Ectodermal cell (in vitro differentiated cells): ENCODE data around the gene SPON1.
"Not testable (repeated sequence)": the region's sequence is repeated elsewhere in the genome, so short reads cannot be mapped to it uniquely, and the experiment has no call there.

Experiments
- H3K27ac ChIP-seq: 2 replicates; pipeline ENCODE4 v1.7.0; 2013; ENCODE audit warnings: mild to moderate bottlenecking, low read depth, low read length; ENCODE audit not compliant: insufficient read depth, poor library complexity, severe bottlenecking
- H3K27me3 ChIP-seq: 2 replicates; pipeline ENCODE4 v1.7.0; 2013; ENCODE audit warnings: mild to moderate bottlenecking, low read length; ENCODE audit not compliant: insufficient read depth, control insufficient read depth, poor library complexity, severe bottlenecking
- H3K36me3 ChIP-seq: one replicate; pipeline ENCODE4 v1.7.0; 2013; ENCODE audit warnings: low read length; ENCODE audit not compliant: control insufficient read depth, insufficient read depth
- H3K4me1 ChIP-seq: one replicate; pipeline ENCODE4 v1.7.0; 2013; ENCODE audit warnings: low read length; ENCODE audit not compliant: control insufficient read depth, insufficient read depth
- H3K4me3 ChIP-seq: 2 replicates; pipeline ENCODE4 v1.7.0; 2013; ENCODE audit warnings: low read depth, low read length, control low read depth; ENCODE audit not compliant: insufficient read depth
- H3K9me3 ChIP-seq: 2 replicates; pipeline ENCODE4 v1.7.0; 2013; ENCODE audit warnings: mild to moderate bottlenecking, low read length, moderate library complexity; ENCODE audit not compliant: control insufficient read depth
- WGBS, 2 experiments: methylation state at CpG; one replicate each; pipeline ENCODE4 v1.1.7; 2013; ENCODE audit warnings: missing lambda C conversion rate in 2 of 2; 5-methylcytosine and 5-hydroxymethylcytosine counted together

The SPON1 gene

GRCh38 chr11:14270690-14271542 is 308.4 kb downstream of the SPON1 start:
- no peak overlapping the region for H3K4me3 ChIP-seq
- no peaks in the 10 kb centered on the region for H3K36me3 ChIP-seq
- no peaks in the 10 kb centered on the region for H3K9me3 ChIP-seq
- no peaks in the 10 kb centered on the region for H3K27me3 ChIP-seq
- no peaks in the 10 kb centered on the region for H3K4me1 ChIP-seq
- 76% methylated on average over 6 of the region's 6 CpGs for WGBS, 2 experiments
- H3K27ac ChIP-seq: no peak overlapping the region

GRCh38 chr11:14273895-14274294 is 311.4 kb downstream of the SPON1 start:
- Histone ChIP-seq H3K27me3 (no peaks in the 10 kb centered on the region), H3K9me3 (no peaks in the 10 kb centered on the region), H3K36me3 (no peaks in the 10 kb centered on the region), H3K27ac (no peak overlapping the region), H3K4me1 (no peaks in the 10 kb centered on the region), H3K4me3 (no peak overlapping the region)
- 94 to 97% methylated on average over 2 of the region's 2 CpGs for WGBS, 2 experiments

- no peaks in the 10 kb centered on the region for H3K36me3 ChIP-seq
- no peaks in the 10 kb centered on the region for H3K9me3 ChIP-seq
- no peak overlapping the region for H3K27ac ChIP-seq
Measured at GRCh38 chr11:14275076-14275475, 312.6 kb downstream of the SPON1 start.

GRCh38 chr11:14278869-14279268 is 316.3 kb downstream of the SPON1 start:
- not testable (repeated sequence) for H3K4me3 ChIP-seq, H3K4me1 ChIP-seq, H3K27me3 ChIP-seq, H3K9me3 ChIP-seq, H3K27ac ChIP-seq, H3K36me3 ChIP-seq
- WGBS, 2 experiments: 97% methylated on average over 1 of the region's 1 CpG

More at GRCh38 chr11:14275076-14275475, 312.6 kb downstream of the SPON1 start:
- Histone ChIP-seq H3K4me3 (no peak overlapping the region), H3K27me3 (no peaks in the 10 kb centered on the region), H3K4me1 (no peaks in the 10 kb centered on the region)

DNA sequence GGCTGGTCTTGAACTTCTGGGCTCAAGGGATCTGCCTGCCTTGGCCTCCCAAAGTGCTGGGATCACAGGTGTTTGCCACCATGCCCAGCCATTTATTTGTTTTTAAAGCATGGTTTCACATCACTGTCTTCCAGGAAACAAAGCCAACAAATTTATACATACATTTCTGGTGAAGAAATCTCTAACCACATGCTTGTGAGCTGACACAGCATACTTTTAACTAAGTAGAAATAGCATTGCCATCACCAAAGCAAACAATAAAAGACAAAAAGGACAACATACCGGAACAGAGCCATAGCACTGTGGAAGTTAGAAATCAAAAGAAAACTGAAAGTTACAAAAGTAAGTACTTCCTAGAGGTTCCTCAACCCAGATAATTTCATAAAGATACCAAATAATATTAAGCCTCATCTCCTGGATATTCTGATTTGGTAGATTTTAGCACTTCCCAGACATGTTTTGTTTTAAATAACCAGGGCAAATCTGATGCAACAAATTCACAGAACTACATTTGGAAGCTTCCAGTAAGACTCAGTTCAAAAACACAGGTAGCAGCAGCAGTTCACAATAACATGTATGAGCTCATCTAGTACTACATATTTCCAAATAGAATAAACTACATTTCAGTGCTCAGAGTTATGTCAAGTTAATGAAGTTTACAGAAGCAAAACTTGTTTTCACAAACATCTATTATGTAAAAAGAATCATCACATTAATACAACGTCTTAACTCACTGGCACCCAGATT is 325.8 kb downstream of the SPON1 start:
- Histone ChIP-seq H3K4me1 (no peaks in the 10 kb centered on the region), H3K4me3 (no peak overlapping the region), H3K27me3 (no peaks in the 10 kb centered on the region), H3K36me3 (peaks cover 3% of the 10 kb centered on the region), H3K9me3 (no peaks in the 10 kb centered on the region), H3K27ac (no peak overlapping the region)
- 90 to 95% methylated on average over 2 of the region's 2 CpGs for WGBS, 2 experiments

- Histone ChIP-seq H3K9me3 (no peaks in the 10 kb centered on the region), H3K27ac (no peak overlapping the region), H3K4me3 (no peak overlapping the region), H3K4me1 (no peaks in the 10 kb centered on the region), H3K36me3 (peaks cover 3% of the 10 kb centered on the region), H3K27me3 (no peaks in the 10 kb centered on the region)
- WGBS, 2 experiments: 76 to 84% methylated on average over 3 of the region's 3 CpGs
Measured at GRCh38 chr11:14290422-14290821, 327.9 kb downstream of the SPON1 start.

- WGBS, 2 experiments: 93% methylated on average over 1 of the region's 1 CpG; no CpG with 5 or more reads in 1 of the 2 experiments
- H3K27ac ChIP-seq: no peak overlapping the region
- no peaks in the 10 kb centered on the region for H3K9me3 ChIP-seq
- no peak overlapping the region for H3K4me3 ChIP-seq
- peaks cover 11% of the 10 kb centered on the region for H3K4me1 ChIP-seq
- H3K36me3 ChIP-seq: no peaks in the 10 kb centered on the region
- H3K27me3 ChIP-seq: no peaks in the 10 kb centered on the region
Measured at GRCh38 chr11:14299921-14300320, 337.4 kb downstream of the SPON1 start.

- no peak overlapping the region for H3K4me3 ChIP-seq
- WGBS, 2 experiments: 48 to 53% methylated on average over 5 to 6 of the region's 6 CpGs
Measured at GRCh38 chr11:14300661-14301304, 338.3 kb downstream of the SPON1 start.

DNA sequence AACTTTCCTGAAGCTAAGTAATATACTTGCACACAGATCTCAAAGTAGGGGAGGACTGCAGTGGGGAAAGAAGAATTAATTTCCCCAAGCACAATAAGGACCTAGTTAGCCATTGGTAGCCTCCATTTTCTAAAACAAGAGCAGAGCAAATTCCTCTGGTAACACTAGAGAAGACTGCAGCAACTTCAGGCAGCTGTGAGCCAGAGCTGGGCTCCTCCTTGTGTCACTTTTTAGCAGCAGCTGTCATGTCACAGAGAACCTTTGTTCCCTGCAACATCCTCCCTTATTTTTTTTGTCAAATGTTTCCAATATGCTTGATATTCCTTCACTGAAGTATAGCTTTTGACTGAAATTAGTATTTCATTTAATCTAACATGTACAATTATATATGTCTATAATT is 342.1 kb downstream of the SPON1 start:
- H3K9me3 ChIP-seq: no peaks in the 10 kb centered on the region
- peaks cover 21% of the 10 kb centered on the region for H3K4me1 ChIP-seq
- H3K36me3 ChIP-seq: no peaks in the 10 kb centered on the region
- no peaks in the 10 kb centered on the region for H3K27me3 ChIP-seq
- no peak overlapping the region for H3K4me3 ChIP-seq
- H3K27ac ChIP-seq: peak overlapping the region; percentile 33

More at GRCh38 chr11:14300661-14301304, 338.3 kb downstream of the SPON1 start:
- peaks cover 16% of the 10 kb centered on the region for H3K4me1 ChIP-seq
- no peaks in the 10 kb centered on the region for H3K9me3 ChIP-seq
- H3K27ac ChIP-seq: no peak overlapping the region
- H3K27me3 ChIP-seq: no peaks in the 10 kb centered on the region
- H3K36me3 ChIP-seq: no peaks in the 10 kb centered on the region

GRCh38 chr11:14305649-14306048 is 343.1 kb downstream of the SPON1 start:
- Histone ChIP-seq H3K9me3 (no peaks in the 10 kb centered on the region), H3K27me3 (no peaks in the 10 kb centered on the region), H3K4me3 (no peak overlapping the region), H3K27ac (no peak overlapping the region), H3K4me1 (peaks cover 23% of the 10 kb centered on the region), H3K36me3 (no peaks in the 10 kb centered on the region)
- WGBS, 2 experiments: 94 to 98% methylated on average over 7 of the region's 7 CpGs
